GM12801 (cell line): ENCODE data around the gene ECHDC3.

Source experiments
- CTCF ChIP-seq: IDR thresholded peaks from one replicate; pipeline ENCODE4 v1.5.1; 2011; ENCODE audit warnings: control low read depth; ENCODE audit not compliant: insufficient read length; ENCODE audit errors: extremely low read depth

ECHDC3 gene

GRCh38 chr10:11793762-11794479 is 51.7 kb downstream of the ECHDC3 start:
- TF ChIP-seq CTCF, result no peak

- no peak for TF ChIP-seq CTCF
Measured at GRCh38 chr10:11794566-11794965, 52.4 kb downstream of the ECHDC3 start.

DNA sequence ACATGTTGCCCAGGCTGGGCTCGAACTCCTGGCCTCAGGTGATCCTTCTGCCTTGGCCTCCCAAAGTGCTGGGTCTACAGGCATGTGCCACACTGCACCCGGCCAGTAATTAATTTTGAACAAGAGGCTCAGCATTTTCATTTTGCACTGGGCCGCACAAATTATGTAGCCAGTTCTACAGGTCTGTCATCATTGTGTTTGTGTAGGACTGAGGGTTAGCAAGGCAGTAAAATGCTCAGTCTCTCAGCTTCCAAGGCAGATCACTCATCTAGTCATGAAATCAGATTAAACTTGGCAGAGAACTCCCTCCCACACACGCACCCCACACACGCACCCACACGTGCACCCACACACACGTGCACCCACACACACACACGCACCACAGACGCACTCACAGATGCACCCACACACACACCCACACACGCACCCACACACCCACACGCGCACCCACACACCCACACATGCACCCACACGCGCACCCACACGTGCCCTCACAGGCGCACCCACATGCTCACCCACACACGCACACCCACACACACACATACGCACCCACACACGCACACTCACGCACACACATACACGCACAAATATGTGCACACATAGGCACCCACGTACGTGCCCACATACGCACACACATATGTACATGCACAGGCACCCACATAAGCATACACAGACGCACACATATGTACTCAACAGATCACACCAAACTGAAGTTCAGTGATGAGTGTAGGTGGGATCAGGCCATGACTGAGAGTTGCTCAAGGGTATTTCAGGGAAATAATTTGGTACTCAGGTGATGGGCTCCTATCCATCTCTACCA is 53.1 kb downstream of the ECHDC3 start:
- TF ChIP-seq CTCF, result no peak

- TF ChIP-seq CTCF, result no peak
Measured at GRCh38 chr10:11796474-11796873, 54.3 kb downstream of the ECHDC3 start.

GRCh38 chr10:11797281-11797680 is 55.1 kb downstream of the ECHDC3 start:
- TF ChIP-seq CTCF, result no peak

GRCh38 chr10:11797847-11798633 is 55.9 kb downstream of the ECHDC3 start:
- no peak for TF ChIP-seq CTCF
